PC-3 (cell line): Measurements from ENCODE around the gene DLG2.

Experiments used
- CTCF ChIP-seq: fragments of 300-600 bp; sonication (generic); conservative IDR thresholded peaks from 2 replicates; pipeline ENCODE4 v1.5.1; 2017; ENCODE audit warnings: antibody characterized with exemption, low read depth, mild to moderate bottlenecking, low read length
- EZH2phosphoT487 ChIP-seq: fragments of 300-600 bp; sonication (generic); IDR thresholded peaks from 2 replicates; pipeline ENCODE4 v1.6.1; 2018; ENCODE audit warnings: mild to moderate bottlenecking, antibody characterized with exemption, low read length, borderline replicate concordance

GRCh38 chr11:84425673-84426072, 1201.5 kb downstream of the DLG2 start:
- TF ChIP-seq EZH2phosphoT487 = no peak
- TF ChIP-seq CTCF = no peak
